ENCODE measurements around the gene B3GNT7.

The B3GNT7 gene

DNA sequence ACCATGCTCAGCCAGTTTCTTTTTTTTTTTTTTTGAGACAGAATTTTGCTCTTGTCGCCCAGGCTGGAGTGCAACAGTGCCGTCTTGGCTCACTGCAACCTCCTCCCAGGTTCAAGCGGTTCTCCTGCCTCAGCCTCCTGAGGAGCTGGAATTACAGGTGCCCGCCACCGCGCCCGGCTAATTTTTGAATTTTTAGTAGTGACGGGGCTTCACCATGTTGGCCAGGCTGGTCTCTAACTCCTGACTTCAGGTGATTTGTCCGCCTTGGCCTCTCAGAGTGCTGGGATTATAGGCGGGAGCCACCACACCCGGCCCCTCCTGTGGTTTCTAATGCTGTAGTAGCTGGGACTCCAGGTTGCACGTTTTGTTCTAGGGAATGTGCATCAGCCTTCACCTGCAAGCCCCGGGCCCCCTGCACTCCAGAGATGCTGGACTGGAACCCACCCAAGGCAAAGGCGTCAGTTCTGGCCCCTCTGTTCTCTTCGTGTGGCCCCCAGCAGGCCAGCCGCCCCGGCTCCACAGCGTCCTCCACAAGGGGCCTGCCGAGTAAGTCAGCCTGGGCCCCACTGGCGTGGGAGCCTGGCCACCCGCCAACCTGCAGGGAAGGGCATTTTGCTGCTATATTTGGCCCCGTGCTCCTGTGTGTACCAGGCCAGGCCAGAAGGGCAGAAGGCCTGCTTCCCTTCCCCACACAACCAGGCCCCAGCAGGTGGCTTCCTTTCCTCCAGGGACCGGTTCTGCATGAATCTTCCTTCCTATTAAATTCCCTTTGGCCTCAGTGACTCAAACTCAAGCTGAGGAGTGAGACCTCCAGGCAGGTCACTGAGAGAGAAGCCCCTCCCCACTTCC, 25.7 kb upstream of the B3GNT7 start:
- no peak for DNase-seq
- in situ Hi-C loops (cut with HindIII; ENCODE audit: low pct_ligation_motif_present, low sequenced_read_pairs) = no loop called here
- Histone ChIP-seq H3K36me3 (replicated peaks) (no peaks in the 10 kb centered on the region), H3K27me3 (replicated peaks) (no peaks in the 10 kb centered on the region), H3K4me3 (ENCODE audit: low read depth, low read length) (no peak overlapping the region), H3K27ac (no peak overlapping the region)
- TF ChIP-seq, protein P1, sequence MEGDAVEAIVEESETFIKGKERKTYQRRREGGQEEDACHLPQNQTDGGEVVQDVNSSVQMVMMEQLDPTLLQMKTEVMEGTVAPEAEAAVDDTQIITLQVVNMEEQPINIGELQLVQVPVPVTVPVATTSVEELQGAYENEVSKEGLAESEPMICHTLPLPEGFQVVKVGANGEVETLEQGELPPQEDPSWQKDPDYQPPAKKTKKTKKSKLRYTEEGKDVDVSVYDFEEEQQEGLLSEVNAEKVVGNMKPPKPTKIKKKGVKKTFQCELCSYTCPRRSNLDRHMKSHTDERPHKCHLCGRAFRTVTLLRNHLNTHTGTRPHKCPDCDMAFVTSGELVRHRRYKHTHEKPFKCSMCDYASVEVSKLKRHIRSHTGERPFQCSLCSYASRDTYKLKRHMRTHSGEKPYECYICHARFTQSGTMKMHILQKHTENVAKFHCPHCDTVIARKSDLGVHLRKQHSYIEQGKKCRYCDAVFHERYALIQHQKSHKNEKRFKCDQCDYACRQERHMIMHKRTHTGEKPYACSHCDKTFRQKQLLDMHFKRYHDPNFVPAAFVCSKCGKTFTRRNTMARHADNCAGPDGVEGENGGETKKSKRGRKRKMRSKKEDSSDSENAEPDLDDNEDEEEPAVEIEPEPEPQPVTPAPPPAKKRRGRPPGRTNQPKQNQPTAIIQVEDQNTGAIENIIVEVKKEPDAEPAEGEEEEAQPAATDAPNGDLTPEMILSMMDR (IDR thresholded peaks at IDR 0.05; ENCODE audit: low read depth, low read length, missing control alignments) = no peak

DNA sequence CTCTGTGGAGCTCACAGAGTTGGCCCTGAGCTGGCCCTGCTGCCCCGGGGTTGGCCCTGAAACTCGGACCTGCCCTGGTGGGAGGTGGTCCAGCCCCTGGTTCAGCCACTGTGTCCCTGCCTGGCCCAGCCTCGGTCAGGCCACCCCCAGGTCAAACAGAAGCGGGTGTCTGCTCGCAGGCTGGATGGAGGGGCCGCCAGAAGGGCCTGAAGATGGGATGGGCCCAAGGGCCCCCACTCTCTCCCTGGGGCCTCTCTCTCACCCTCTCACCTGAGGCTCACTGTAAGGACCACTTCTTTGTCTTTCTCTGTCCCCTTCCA, 25.1 kb upstream of the B3GNT7 start:
- H3K27ac ChIP-seq = no peak overlapping the region
- TF ChIP-seq, protein P1 (IDR thresholded peaks at IDR 0.05; ENCODE audit: low read depth, low read length, missing control alignments) = no peak
- no peaks in the 10 kb centered on the region for H3K36me3 ChIP-seq (replicated peaks)
- DNase-seq = no peak
- in situ Hi-C loops (cut with HindIII; ENCODE audit: low pct_ligation_motif_present, low sequenced_read_pairs) = no loop called here
- H3K4me3 ChIP-seq (ENCODE audit: low read depth, low read length) = no peak overlapping the region
- H3K27me3 ChIP-seq (replicated peaks) = no peaks in the 10 kb centered on the region

DNA sequence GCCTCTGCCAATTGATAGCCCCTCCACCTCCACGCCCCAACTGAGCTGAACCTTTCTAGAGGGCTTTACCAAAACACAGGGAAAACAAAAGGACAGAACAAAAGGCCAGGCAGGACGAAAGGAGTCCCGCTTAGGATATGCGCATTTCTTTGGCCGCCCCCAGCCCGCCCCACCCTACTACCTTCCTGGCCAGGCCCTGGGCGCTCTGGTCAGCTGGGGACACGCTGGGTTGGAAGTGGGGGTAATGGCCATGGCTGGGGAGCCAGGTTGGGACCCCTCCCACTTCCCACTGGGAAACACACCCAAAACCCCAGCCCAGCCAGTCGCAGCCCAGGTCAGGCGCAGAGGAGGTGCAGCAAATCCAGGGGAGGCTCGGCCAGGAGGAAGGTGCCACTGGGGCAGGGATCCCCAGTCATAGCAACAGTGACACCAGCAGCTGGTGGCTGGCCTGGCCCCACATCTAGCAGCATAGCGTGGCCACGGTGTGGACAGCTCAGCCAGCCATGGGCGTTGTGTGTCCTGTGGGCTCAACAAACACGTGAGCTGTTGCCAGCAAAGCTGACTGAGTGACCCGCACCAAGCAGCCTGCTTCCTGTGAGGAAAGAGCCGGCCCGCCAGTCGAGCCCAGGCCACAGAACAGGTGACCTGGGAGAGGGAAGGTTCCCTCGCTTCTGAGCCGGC, 24.6 kb upstream of the B3GNT7 start:
- Histone ChIP-seq H3K36me3 (replicated peaks) (no peaks in the 10 kb centered on the region), H3K27me3 (replicated peaks) (no peaks in the 10 kb centered on the region), H3K27ac (no peak overlapping the region), H3K4me3 (ENCODE audit: low read depth, low read length) (no peak overlapping the region)
- TF ChIP-seq, protein P1 (IDR thresholded peaks at IDR 0.05; ENCODE audit: low read depth, low read length, missing control alignments) = no peak
- no peak for DNase-seq
- in situ Hi-C loops (cut with HindIII; ENCODE audit: low pct_ligation_motif_present, low sequenced_read_pairs) = no loop called here

DNA sequence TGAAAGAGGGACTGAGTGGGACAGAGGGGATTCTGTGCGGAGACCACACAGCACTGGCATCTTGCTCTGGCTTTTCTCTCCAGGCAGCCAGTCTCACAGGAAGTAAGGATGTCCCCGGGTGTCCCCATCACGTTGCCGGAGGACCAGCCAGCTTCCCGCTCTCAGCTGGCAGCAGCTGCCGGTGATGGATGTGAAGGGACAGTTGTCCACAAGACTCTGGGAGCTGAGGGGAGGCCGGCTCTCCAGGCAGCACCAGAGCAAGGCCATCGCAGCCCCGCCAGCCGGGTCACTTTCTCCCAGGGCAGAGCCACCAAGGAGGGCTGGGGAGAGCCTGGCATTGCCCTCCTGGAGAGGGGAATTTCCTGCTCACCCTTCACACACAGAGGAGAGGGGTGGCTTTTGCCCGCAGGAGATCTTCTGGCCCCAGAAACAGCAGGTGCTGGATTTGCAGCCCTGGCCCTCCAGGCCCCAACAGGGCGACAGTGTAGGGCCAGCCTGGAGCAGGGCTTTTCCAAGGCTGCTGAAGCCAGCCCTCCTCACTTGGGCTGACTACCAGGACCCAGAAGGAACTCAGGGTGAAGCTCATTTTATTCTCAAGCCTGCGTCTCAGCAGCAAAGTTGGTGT, 24.0 kb upstream of the B3GNT7 start:
- in situ Hi-C loops (cut with HindIII; ENCODE audit: low pct_ligation_motif_present, low sequenced_read_pairs) = no loop called here

DNA sequence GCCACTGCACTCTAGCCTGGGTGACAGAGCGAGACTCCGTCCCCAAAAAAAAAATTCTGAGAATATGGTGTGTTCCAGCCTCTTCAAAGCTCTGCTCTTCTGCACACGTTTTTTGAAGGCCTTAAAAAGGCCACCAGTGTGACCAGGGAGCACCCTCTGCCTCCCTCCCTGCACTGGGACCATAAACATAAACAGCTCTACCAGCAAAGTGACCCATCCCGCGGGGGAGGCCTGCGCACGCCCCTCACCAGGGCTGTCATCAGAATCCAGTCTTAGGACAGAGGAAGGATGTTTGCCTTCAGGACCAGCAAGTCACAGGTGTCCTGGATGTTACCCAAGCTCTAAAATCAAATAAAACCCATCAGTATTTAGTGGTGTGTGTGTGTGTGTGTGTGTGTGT, 23.2 kb upstream of the B3GNT7 start:
- H3K27ac ChIP-seq = no peak overlapping the region
- TF ChIP-seq, protein P1 (IDR thresholded peaks at IDR 0.05; ENCODE audit: low read depth, low read length, missing control alignments) = no peak
- no peak for DNase-seq
- in situ Hi-C loops (cut with HindIII; ENCODE audit: low pct_ligation_motif_present, low sequenced_read_pairs) = no loop called here
- H3K4me3 ChIP-seq (ENCODE audit: low read depth, low read length) = no peak overlapping the region
- H3K36me3 ChIP-seq (replicated peaks) = no peaks in the 10 kb centered on the region
- H3K27me3 ChIP-seq (replicated peaks) = no peaks in the 10 kb centered on the region

More for the DNA sequence above, 24.0 kb upstream of the B3GNT7 start:
- no peak overlapping the region for H3K4me3 ChIP-seq (ENCODE audit: low read depth, low read length)
- TF ChIP-seq, protein P1 (IDR thresholded peaks at IDR 0.05; ENCODE audit: low read depth, low read length, missing control alignments) = no peak
- no peaks in the 10 kb centered on the region for H3K27me3 ChIP-seq (replicated peaks)
- DNase-seq = no peak
- no peaks in the 10 kb centered on the region for H3K36me3 ChIP-seq (replicated peaks)
- no peak overlapping the region for H3K27ac ChIP-seq

Measured in brain microvascular endothelial cell (primary cell).